Upper lobe of left lung (tissue), 6 donors: ENCODE measurements around the gene PARN. TPM values are rescaled to one million over a fixed set of nuclear protein-coding genes. Genes with fewer than 3 reads are reported as not detected.
"Not testable (repeated sequence)": the region's sequence is repeated elsewhere in the genome, so short reads cannot be mapped to it uniquely, and the experiment has no call there.

Experiments
- ATAC-seq, 2 donors: fragments of 200-7000 bp; cut with Tn5 transposase; one replicate each; pipeline ENCODE4 v1.9.1; 2022; ENCODE audit warnings: mild to moderate bottlenecking in 2 of 2, moderate library complexity in 2 of 2; ENCODE audit not compliant: low FRiP score in 2 of 2
- DNase-seq, 2 donors: peaks; one replicate each; pipeline ENCODE4 v3.0.0-alpha.2; 2019 to 2020
- H3K27ac ChIP-seq, 4 donors: fragments of 200-600 bp; sonication (generic); one replicate each; pipeline ENCODE4 v1.5.1; 2016 to 2019
- H3K27me3 ChIP-seq, 4 donors: fragments of 200-600 bp; sonication (generic); one replicate each; pipeline ENCODE4 v1.5.1; 2017 to 2019
- H3K36me3 ChIP-seq, 4 donors: fragments of 200-600 bp; sonication (generic); one replicate each; pipeline ENCODE4 v1.5.1; 2016 to 2019
- H3K4me1 ChIP-seq, 4 donors: fragments of 200-600 bp; sonication (generic); one replicate each; pipeline ENCODE4 v1.5.1; 2018 to 2019
- H3K4me3 ChIP-seq, 4 donors: fragments of 200-600 bp; sonication (generic); one replicate each; pipeline ENCODE4 v1.5.1; 2017 to 2019; ENCODE audit warnings: mild to moderate bottlenecking in 2 of 4, moderate library complexity in 1 of 4
- H3K9me3 ChIP-seq, 4 donors: fragments of 200-600 bp; sonication (generic); one replicate each; pipeline ENCODE4 v1.5.1; 2018 to 2019
- CTCF ChIP-seq, 6 experiments: fragments of 450-650 bp in 4 of 6; fragments of 200-600 bp in 2 of 6; sonication (generic) in 2 of 6; IDR thresholded peaks; one replicate each; pipeline ENCODE4 v1.5.1; 2016 to 2019; ENCODE audit warnings: antibody characterized with exemption in 6 of 6
- EP300 ChIP-seq, 4 donors: sonication (generic); formaldehyde crosslinking; IDR thresholded peaks; one replicate each; pipeline ENCODE4 v1.5.1; 2017; ENCODE audit warnings: antibody characterized with exemption in 4 of 4, control low read depth in 2 of 4
- POLR2A ChIP-seq, 4 donors: fragments of 450-650 bp; IDR thresholded peaks; one replicate each; pipeline ENCODE4 v1.5.1; 2016 to 2017; ENCODE audit warnings: antibody characterized with exemption in 4 of 4, mild to moderate bottlenecking in 2 of 4
- POLR2AphosphoS5 ChIP-seq, 2 donors: sonication (generic); formaldehyde crosslinking; IDR thresholded peaks; one replicate each; pipeline ENCODE4 v1.5.1; 2017; ENCODE audit warnings: antibody characterized with exemption in 2 of 2
- WGBS, 2 donors: methylation state at CpG; one replicate each; pipeline ENCODE4 v1.1.5; 2017 to 2018; 5-methylcytosine and 5-hydroxymethylcytosine counted together
- total RNA-seq, 6 donors: library from RNA; depleted of rRNA in 4 of 6; stranded (reverse); fragments of >200 nt in 4 of 6; gene quantifications; one replicate each; pipeline versions ENCODE4 v1.1.0 to v1.2.1, GENCODE V29; 2016 to 2021
- donor health status: DM: no; HTN: no; CAD: no; lungs with moderate emphysema.
- donor health status: DM: no; HTN: yes; CAD: no; lungs with severe emphysema.

PARN gene
- total RNA-seq, 6 donors from 2014 or later = 25.6 to 133 (median 37.3) TPM

GRCh38 chr16:14445937-14446715 is 183.9 kb downstream of the PARN start:
- WGBS, 2 donors = 94 to 96% methylated on average over 12 of the region's 12 CpGs
- Histone ChIP-seq H3K27ac (no peak overlapping the region), H3K4me1 (peaks cover 0 to 12% (median 4%) of the 10 kb centered on the region in 4 donors), H3K27me3 (no peaks in the 10 kb centered on the region), H3K36me3 (peaks cover 0 to 11% (median 7%) of the 10 kb centered on the region in 4 donors), H3K4me3 (no peak overlapping the region), H3K9me3 (no peaks in the 10 kb centered on the region)
- no peak for ATAC-seq
- no peak for TF ChIP-seq CTCF (IDR thresholded peaks at IDR 0.05)
- DNase-seq = no peak

GRCh38 chr16:14444979-14445810 is 184.9 kb downstream of the PARN start:
- H3K4me1 ChIP-seq = peaks cover 0 to 8% (median 4%) of the 10 kb centered on the region in 4 donors
- no peak overlapping the region for H3K27ac ChIP-seq
- DNase-seq (no peak), ATAC-seq (no peak)
- no peak overlapping the region for H3K4me3 ChIP-seq
- no peaks in the 10 kb centered on the region for H3K9me3 ChIP-seq
- H3K36me3 ChIP-seq = peaks cover 0 to 11% (median 7%) of the 10 kb centered on the region in 4 donors
- no peaks in the 10 kb centered on the region for H3K27me3 ChIP-seq
- TF ChIP-seq POLR2A (IDR thresholded peaks at IDR 0.05) = no peak
- TF ChIP-seq POLR2AphosphoS5 (IDR thresholded peaks at IDR 0.05) = no peak
- no peak for TF ChIP-seq CTCF (IDR thresholded peaks at IDR 0.05)
- no peak for TF ChIP-seq EP300 (IDR thresholded peaks at IDR 0.05)
- 94% methylated on average over 8 of the region's 8 CpGs for WGBS, 2 donors

GRCh38 chr16:14441533-14441932 is 188.5 kb downstream of the PARN start:
- not testable (repeated sequence) for H3K4me1 ChIP-seq, H3K27ac ChIP-seq, H3K4me3 ChIP-seq, H3K9me3 ChIP-seq, H3K27me3 ChIP-seq, DNase-seq, ATAC-seq
- 79 to 83% methylated on average over 8 to 9 of the region's 9 CpGs for WGBS, 2 donors
- H3K36me3 ChIP-seq = peaks cover 0 to 14% (median 8%) of the 10 kb centered on the region in 4 donors

GRCh38 chr16:14438256-14438655 is 191.8 kb downstream of the PARN start:
- TF ChIP-seq POLR2A (IDR thresholded peaks at IDR 0.05) (no peak), EP300 (IDR thresholded peaks at IDR 0.05) (no peak), POLR2AphosphoS5 (IDR thresholded peaks at IDR 0.05) (no peak), CTCF (IDR thresholded peaks at IDR 0.05) (no peak)
- DNase-seq (no peak), ATAC-seq (no peak)
- H3K27ac ChIP-seq = no peak overlapping the region
- H3K27me3 ChIP-seq = no peaks in the 10 kb centered on the region
- H3K36me3 ChIP-seq = peaks cover 0 to 13% (median 11%) of the 10 kb centered on the region in 4 donors
- 100% methylated on average over 1 of the region's 1 CpG for WGBS, 2 donors
- H3K4me3 ChIP-seq = no peak overlapping the region
- H3K9me3 ChIP-seq = no peaks in the 10 kb centered on the region
- no peaks in the 10 kb centered on the region for H3K4me1 ChIP-seq

- Histone ChIP-seq H3K4me1 (no peaks in the 10 kb centered on the region), H3K4me3 (no peak overlapping the region), H3K36me3 (peaks cover 0 to 17% (median 11%) of the 10 kb centered on the region in 4 donors), H3K27ac (no peak overlapping the region), H3K9me3 (no peaks in the 10 kb centered on the region), H3K27me3 (no peaks in the 10 kb centered on the region)
- no peak for DNase-seq
- ATAC-seq = no peak
- 92 to 96% methylated on average over 7 of the region's 7 CpGs for WGBS, 2 donors
- no peak for TF ChIP-seq POLR2AphosphoS5 (IDR thresholded peaks at IDR 0.05)
- TF ChIP-seq EP300 (IDR thresholded peaks at IDR 0.05) = no peak
- TF ChIP-seq CTCF (IDR thresholded peaks at IDR 0.05) = no peak
These were observed 192.6 kb downstream of the PARN start for GRCh38 chr16:14437426-14437825.
